NCI-H2171 treated with DMSO at 0.1 percent for 48 hours (cell line): ENCODE results near the gene FAM184B.

ENCODE experiments used
- DNase-seq: peaks from one replicate; lab custom pipeline; 2025; lab: John Stamatoyannopoulos, UW

FAM184B gene

GRCh38 chr4:17636341-17636695, 145.1 kb downstream of the FAM184B start:
- no peak for DNase-seq

GRCh38 chr4:17635056-17635455, 146.4 kb downstream of the FAM184B start:
- no peak for DNase-seq

GRCh38 chr4:17633600-17633999, 147.8 kb downstream of the FAM184B start:
- no peak for DNase-seq

- DNase-seq: no peak
Observed at GRCh38 chr4:17630228-17630627, 151.2 kb downstream of the FAM184B start.

- no peak for DNase-seq
Observed at GRCh38 chr4:17624821-17625220, 156.6 kb downstream of the FAM184B start.

GRCh38 chr4:17623451-17624001, 157.9 kb downstream of the FAM184B start:
- DNase-seq: no peak

GRCh38 chr4:17619416-17620105, 161.9 kb downstream of the FAM184B start:
- no peak for DNase-seq

- DNase-seq: no peak
Observed at GRCh38 chr4:17618926-17619325, 162.5 kb downstream of the FAM184B start.

GRCh38 chr4:17616283-17616682, 165.1 kb downstream of the FAM184B start:
- no peak for DNase-seq

GRCh38 chr4:17614416-17615299, 166.8 kb downstream of the FAM184B start, which contains the start of gene MED28:
MED28 (plus strand) TSS chr4:17614641; CDS start chr4:17614655, 14 bp downstream.
- DNase-seq: peak; percentile 86

GRCh38 chr4:17613761-17614415, 167.5 kb downstream of the FAM184B start:
- DNase-seq: peak; percentile 25

GRCh38 chr4:17605236-17605635, 176.2 kb downstream of the FAM184B start:
- no peak for DNase-seq

- DNase-seq: no peak
Observed at GRCh38 chr4:17599826-17600225, 181.6 kb downstream of the FAM184B start.

GRCh38 chr4:17597517-17597916, 183.9 kb downstream of the FAM184B start:
- peak; percentile 18 for DNase-seq

GRCh38 chr4:17595471-17596005, 185.9 kb downstream of the FAM184B start:
- DNase-seq: no peak

GRCh38 chr4:17589355-17589754, 192.1 kb downstream of the FAM184B start:
- DNase-seq: no peak

GRCh38 chr4:17587094-17587822, 194.2 kb downstream of the FAM184B start:
- DNase-seq: no peak

GRCh38 chr4:17584521-17585213, 196.8 kb downstream of the FAM184B start:
- DNase-seq: no peak

- no peak for DNase-seq
Observed at GRCh38 chr4:17583941-17584340, 197.5 kb downstream of the FAM184B start.

GRCh38 chr4:17583276-17583675, 198.1 kb downstream of the FAM184B start:
- no peak for DNase-seq

GRCh38 chr4:17580969-17581368, 200.5 kb downstream of the FAM184B start:
- no peak for DNase-seq
